Endothelial cell of umbilical vein (primary cell): ENCODE measurements around the gene PACS1. TPM values are rescaled to one million over a fixed set of nuclear protein-coding genes. Genes with fewer than 3 reads are reported as not detected.

ENCODE experiments used
- BruUV-seq: library from RNA; stranded (reverse); fragments of 400-500 nt; replicated peaks from 2 replicates; lab custom pipeline; 2021; lab: Mats Ljungman, UMichigan
- CTCF ChIA-PET: fragments of 300-600, 350-600 bp; sonication (Branson Sonifier 250); formaldehyde crosslinking; loops from one replicate; lab custom pipeline; 2021; ENCODE audit warnings: antibody characterized with exemption, inconsistent platforms; lab: Charles Lee
- POLR2A ChIA-PET: fragments of 300-600, 350-600 bp; sonication (Branson Sonifier 250); formaldehyde crosslinking; loops from one replicate; lab custom pipeline; 2021; ENCODE audit warnings: antibody characterized with exemption, inconsistent platforms; lab: Charles Lee
- DNase-seq: peaks from one replicate; pipeline ENCODE4 v3.0.0-alpha.2; 2011; ENCODE audit warnings: low read depth, low spot score
- FAIRE-seq: peaks from 2 replicates; lab custom pipeline; 2011; peaks lifted over from hg19 to GRCh38; lab: Jason Lieb, UNC
- H2AFZ ChIP-seq: 2 replicates; pipeline ENCODE4 v1.6.0; 2012; ENCODE audit warnings: low read depth, low read length, control low read depth, inconsistent platforms
- H3K27ac ChIP-seq: 2 replicates; pipeline ENCODE4 v1.5.1; 2011; ENCODE audit warnings: low read depth, mild to moderate bottlenecking, control low read depth, low read length, moderate library complexity; ENCODE audit not compliant: insufficient read depth
- H3K27me3 ChIP-seq, 2 experiments: 2 replicates each; pipeline versions ENCODE4 v1.6.0 to v1.6.1; 2011; ENCODE audit warnings: low read length in 2 of 2, mixed read lengths in 1 of 2; ENCODE audit not compliant: control insufficient read depth in 2 of 2, insufficient read depth in 2 of 2
- H3K36me3 ChIP-seq, 2 experiments: 2 replicates in 1 of 2; 3 replicates in 1 of 2; pipeline ENCODE4 v1.5.1; 2011; ENCODE audit warnings: low read length in 2 of 2, mild to moderate bottlenecking in 1 of 2, moderate library complexity in 1 of 2; ENCODE audit not compliant: control insufficient read depth in 2 of 2, insufficient read depth in 2 of 2; ENCODE audit errors: extremely low read depth in 1 of 2
- H3K4me1 ChIP-seq: 3 replicates; pipeline ENCODE4 v1.5.1; 2011; ENCODE audit warnings: mild to moderate bottlenecking, low read length; ENCODE audit not compliant: control insufficient read depth, insufficient read depth; ENCODE audit errors: extremely low read depth
- H3K4me2 ChIP-seq: 2 replicates; pipeline ENCODE4 v1.6.1; 2011; ENCODE audit warnings: low read length, control low read depth, mixed read lengths; ENCODE audit not compliant: insufficient read depth
- H3K4me3 ChIP-seq, 3 experiments: fragments of 200-600 bp in 1 of 3; sonication (generic), shearing (Covaris generic) in 1 of 3; replicated peaks in 1 of 3; 2 replicates each; pipeline ENCODE4 v1.5.1; 2011 to 2016; ENCODE audit warnings: control low read depth in 3 of 3, low read length in 3 of 3, mild to moderate bottlenecking in 2 of 3, inconsistent platforms in 1 of 3, low read depth in 1 of 3, moderate library complexity in 1 of 3; ENCODE audit not compliant: insufficient read depth in 1 of 3
- H3K79me2 ChIP-seq: 2 replicates; pipeline ENCODE4 v1.6.0; 2012; ENCODE audit warnings: low read length, inconsistent platforms; ENCODE audit not compliant: control insufficient read depth, insufficient read depth
- H3K9ac ChIP-seq: replicated peaks from 2 replicates; pipeline ENCODE3; 2011; ENCODE audit warnings: low read length, control low read depth; ENCODE audit not compliant: insufficient read depth; ENCODE audit errors: extremely low read depth
- H3K9me1 ChIP-seq: replicated peaks from 3 replicates; pipeline ENCODE4 v1.6.0; 2011; ENCODE audit warnings: mild to moderate bottlenecking, low read length; ENCODE audit not compliant: control insufficient read depth, insufficient read depth; ENCODE audit errors: extremely low read depth
- H3K9me3 ChIP-seq: replicated peaks from 2 replicates; pipeline ENCODE4 v1.5.1; 2012; ENCODE audit warnings: low read length, inconsistent platforms; ENCODE audit not compliant: control insufficient read depth, insufficient read depth
- H4K20me1 ChIP-seq: replicated peaks from 2 replicates; pipeline ENCODE3; 2011; ENCODE audit warnings: mild to moderate bottlenecking, low read length; ENCODE audit not compliant: control insufficient read depth, insufficient read depth; ENCODE audit errors: extremely low read depth
- EZH2 ChIP-seq: IDR thresholded peaks from 2 replicates; pipeline ENCODE4 v1.6.1; 2012; ENCODE audit warnings: borderline replicate concordance, low read depth, mild to moderate bottlenecking, moderate library complexity, low read length, inconsistent platforms; ENCODE audit not compliant: severe bottlenecking
- FOS ChIP-seq: IDR thresholded peaks from 2 replicates; pipeline ENCODE4 v1.6.1; 2011; ENCODE audit warnings: mild to moderate bottlenecking, low read length, moderate library complexity, borderline replicate concordance; ENCODE audit not compliant: insufficient read depth
- MYC ChIP-seq: IDR thresholded peaks from one replicate; pipeline ENCODE4 v1.6.1; 2011; ENCODE audit warnings: mild to moderate bottlenecking, low read depth, low read length
- POLR2A ChIP-seq: IDR thresholded peaks from 2 replicates; pipeline ENCODE4 v1.6.1; 2012; ENCODE audit warnings: low read depth, mild to moderate bottlenecking, control low read depth, low read length
- dilution Hi-C: fragments of 300-500 bp; cut with MboI; formaldehyde crosslinking; loops from one replicate; pipeline ENCODE4 v1.15.0; 2019; ENCODE audit warnings: low sequenced_read_pairs; ENCODE audit not compliant: extremely low pct_ligation_motif_present
- intact Hi-C: fragments of 100-400 bp; cut with micrococcal nuclease; formaldehyde crosslinking; loops from one replicate; pipeline ENCODE4 v1.10.0; 2022
- polyA plus RNA-seq, 4 experiments: library from polyadenylated mRNA; depleted of rRNA in 3 of 4; stranded (reverse) in 3 of 4; unstranded in 1 of 4; fragments of >200 nt; gene quantifications; 2 replicates each; pipeline versions ENCODE4 v1.2.1 to v1.2.3, GENCODE V29; 2011 to 2012; ENCODE audit warnings: missing spikeins in 1 of 4
- total RNA-seq: library from RNA; stranded (reverse); gene quantifications from 2 replicates; pipeline ENCODE4 v1.2.3, GENCODE V29; 2021
- TF ChIP-seq, protein P1 (sequence below), 2 donors: IDR thresholded peaks; 1 replicate in 1 of 2; 2 replicates in 1 of 2; pipeline ENCODE4 v1.5.1; 2011; ENCODE audit warnings: low read length in 2 of 2, mild to moderate bottlenecking in 2 of 2, moderate library complexity in 2 of 2, control low read depth in 1 of 2, inconsistent platforms in 1 of 2, low read depth in 1 of 2; ENCODE audit not compliant: insufficient read depth in 1 of 2; ENCODE audit errors: extremely low read depth in 1 of 2

The PACS1 gene
- total and polyA plus RNA-seq, 2 donors (not counting 3 experiments of a cell fraction or from before 2014, with no cell fraction given), result 26.4 to 64.4 TPM

- CTCF ChIA-PET, result interaction anchor here (6.2 kb wide), 1 partner anchor 12 kb away, joined by 53 read pairs; no protein-coding TSS in a partner anchor
These were observed 199.2 kb downstream of the PACS1 start for GRCh38 chr11:66268952-66269905.

More at GRCh38 chr11:66268952-66269905, 199.2 kb downstream of the PACS1 start:
- dilution Hi-C loops (no loop called here), intact Hi-C loops (loop anchor here (1.0 to 2.0 kb wide), 2 partner anchors 11 to 46 kb away; no protein-coding TSS in a partner anchor)
- TF ChIP-seq, protein P1, sequence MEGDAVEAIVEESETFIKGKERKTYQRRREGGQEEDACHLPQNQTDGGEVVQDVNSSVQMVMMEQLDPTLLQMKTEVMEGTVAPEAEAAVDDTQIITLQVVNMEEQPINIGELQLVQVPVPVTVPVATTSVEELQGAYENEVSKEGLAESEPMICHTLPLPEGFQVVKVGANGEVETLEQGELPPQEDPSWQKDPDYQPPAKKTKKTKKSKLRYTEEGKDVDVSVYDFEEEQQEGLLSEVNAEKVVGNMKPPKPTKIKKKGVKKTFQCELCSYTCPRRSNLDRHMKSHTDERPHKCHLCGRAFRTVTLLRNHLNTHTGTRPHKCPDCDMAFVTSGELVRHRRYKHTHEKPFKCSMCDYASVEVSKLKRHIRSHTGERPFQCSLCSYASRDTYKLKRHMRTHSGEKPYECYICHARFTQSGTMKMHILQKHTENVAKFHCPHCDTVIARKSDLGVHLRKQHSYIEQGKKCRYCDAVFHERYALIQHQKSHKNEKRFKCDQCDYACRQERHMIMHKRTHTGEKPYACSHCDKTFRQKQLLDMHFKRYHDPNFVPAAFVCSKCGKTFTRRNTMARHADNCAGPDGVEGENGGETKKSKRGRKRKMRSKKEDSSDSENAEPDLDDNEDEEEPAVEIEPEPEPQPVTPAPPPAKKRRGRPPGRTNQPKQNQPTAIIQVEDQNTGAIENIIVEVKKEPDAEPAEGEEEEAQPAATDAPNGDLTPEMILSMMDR (IDR thresholded peaks at IDR 0.05; ENCODE audit: extremely low read depth in 1 of 2, insufficient read depth in 1 of 2, low read depth in 1 of 2, low read length in 2 of 2), result peak in 1 of 2 donors; percentile 26
- no peak for TF ChIP-seq FOS
- no peak for TF ChIP-seq MYC
- TF ChIP-seq EZH2, result no peak
- TF ChIP-seq POLR2A, result peak; percentile 34
- Histone ChIP-seq H3K27me3 (no peaks in the 10 kb centered on the region), H3K4me3 (peak overlapping the region; percentile 85 to 93 (median 91)), H3K9ac (peak overlapping the region; percentile 90), H3K4me1 (peaks cover 12% of the 10 kb centered on the region), H3K27ac (peak overlapping the region; percentile 70), H3K9me3 (no peaks in the 10 kb centered on the region), H3K4me2 (peak overlapping the region; percentile 92), H3K36me3 (peaks cover 13 to 27% of the 10 kb centered on the region in 2 experiments), H3K79me2 (peaks cover 28% of the 10 kb centered on the region), H3K9me1 (no peaks in the 10 kb centered on the region), H2AFZ (no peak overlapping the region), H4K20me1 (no peaks in the 10 kb centered on the region)
- BruUV-seq, result TSS peak; percentile 41
- peak; percentile 34 for DNase-seq
- POLR2A ChIA-PET, result no interaction called here
- peak; percentile 26 for FAIRE-seq
